NCI-H2081 treated with DMSO at 0.1 percent for 48 hours (cell line): ENCODE results near the gene VANGL1.

Experiments
- DNase-seq: peaks from one replicate; lab custom pipeline; 2025; lab: John Stamatoyannopoulos, UW

VANGL1 gene

DNA sequence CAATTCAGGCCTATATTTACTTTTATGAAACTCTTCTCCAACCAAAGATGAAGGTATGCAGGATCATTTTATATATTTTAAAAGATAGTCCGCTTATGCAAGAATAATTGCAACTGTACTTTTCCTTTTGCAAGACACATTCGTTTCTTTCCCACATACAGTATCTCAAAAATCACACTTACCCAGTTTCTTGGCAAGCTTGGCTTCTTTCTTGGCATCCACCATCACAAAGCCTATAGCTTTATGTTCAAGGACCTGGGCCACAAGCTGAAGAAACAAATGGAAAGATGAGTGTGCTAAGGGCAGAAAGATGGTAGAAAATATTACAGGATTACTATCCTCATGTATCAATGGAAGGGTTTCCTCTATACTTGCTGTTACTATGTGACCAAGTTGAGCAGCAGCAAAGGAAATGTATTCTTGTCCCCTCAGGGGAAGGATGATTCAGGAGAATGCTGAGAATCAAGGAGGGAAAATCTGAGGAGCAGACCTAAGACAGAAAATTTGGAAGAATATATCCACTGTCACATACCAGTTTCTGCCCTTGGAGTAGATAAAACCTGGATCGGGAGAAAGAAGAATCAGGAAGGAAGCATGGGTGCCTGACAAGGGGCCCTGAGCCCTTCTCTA, 103.0 kb downstream of the VANGL1 start:
- DNase-seq = no peak

DNA sequence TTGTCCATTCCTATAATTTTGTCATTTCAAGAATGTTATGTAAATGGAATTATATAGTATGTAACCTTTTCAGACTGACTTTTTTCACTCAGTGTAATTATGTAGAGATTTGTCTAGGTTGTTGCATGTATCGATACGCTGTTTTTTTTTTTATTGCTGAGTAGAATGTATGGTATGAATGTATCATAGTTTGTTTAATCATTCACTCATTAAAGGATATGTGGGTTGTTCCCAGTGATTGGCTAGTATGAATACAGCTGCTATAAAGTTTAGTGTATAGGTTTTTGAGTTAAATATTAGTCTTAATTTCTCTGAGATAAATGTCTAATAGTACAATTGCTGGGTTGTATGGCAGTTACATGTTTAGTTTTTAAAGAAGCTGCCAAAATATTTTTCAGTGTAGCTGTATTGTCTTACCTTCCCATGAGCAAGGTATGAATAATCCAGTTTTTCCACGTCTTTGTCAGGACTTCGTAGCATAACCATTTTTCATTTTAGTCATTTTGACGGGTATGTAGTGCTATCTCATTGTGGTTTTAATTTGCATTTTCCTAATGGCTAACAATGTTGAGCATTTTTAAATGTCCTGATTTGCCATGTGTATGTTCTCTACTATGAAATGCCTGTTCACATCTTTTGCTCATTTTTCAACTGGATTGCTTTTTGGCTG, 104.4 kb downstream of the VANGL1 start:
- DNase-seq = no peak
